HG02870 (cell line): ENCODE data around the gene GFRA4.

Experiments used
- ATAC-seq: cut with Tn5 transposase; IDR thresholded peaks from one replicate; pipeline ENCODE4 v1.9.1; 2021; ENCODE audit warnings: mild to moderate bottlenecking, moderate library complexity; ENCODE audit not compliant: unreplicated experiment

Gene GFRA4

GRCh38 chr20:3655131-3655405 lies 8.1 kb downstream of the GFRA4 start:
- ATAC-seq, result no peak

- no peak for ATAC-seq
Observed at GRCh38 chr20:3654326-3655130, 8.7 kb downstream of the GFRA4 start.

- no peak for ATAC-seq
Observed at GRCh38 chr20:3653921-3654320, 9.3 kb downstream of the GFRA4 start.

- no peak for ATAC-seq
Observed at GRCh38 chr20:3652676-3653596, 10.3 kb downstream of the GFRA4 start.

GRCh38 chr20:3652221-3652620 lies 11.0 kb downstream of the GFRA4 start:
- no peak for ATAC-seq

- no peak for ATAC-seq
Observed at GRCh38 chr20:3651204-3651962, 11.8 kb downstream of the GFRA4 start.

DNA sequence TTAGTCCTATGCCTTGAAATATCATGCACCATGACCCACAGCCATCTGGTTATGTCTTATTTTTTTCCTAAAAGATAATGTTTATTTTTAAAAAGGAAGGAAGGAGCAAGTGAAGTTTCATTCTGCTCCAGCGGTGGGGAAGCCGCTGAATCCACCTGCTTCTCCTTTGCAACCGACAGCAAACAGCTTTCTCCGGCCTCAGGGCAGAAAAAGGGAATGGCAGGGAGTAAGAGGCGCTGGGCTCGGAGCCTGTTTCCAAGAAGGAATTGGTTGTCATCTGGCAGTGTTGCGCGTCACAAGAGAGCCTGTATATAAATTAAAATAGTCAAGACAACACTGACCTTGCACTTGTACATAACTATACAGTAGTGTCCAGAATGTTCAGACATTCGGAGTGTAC lies 14.2 kb downstream of the GFRA4 start:
- ATAC-seq, result no peak

GRCh38 chr20:3647473-3647872 lies 15.7 kb downstream of the GFRA4 start:
- no peak for ATAC-seq

DNA sequence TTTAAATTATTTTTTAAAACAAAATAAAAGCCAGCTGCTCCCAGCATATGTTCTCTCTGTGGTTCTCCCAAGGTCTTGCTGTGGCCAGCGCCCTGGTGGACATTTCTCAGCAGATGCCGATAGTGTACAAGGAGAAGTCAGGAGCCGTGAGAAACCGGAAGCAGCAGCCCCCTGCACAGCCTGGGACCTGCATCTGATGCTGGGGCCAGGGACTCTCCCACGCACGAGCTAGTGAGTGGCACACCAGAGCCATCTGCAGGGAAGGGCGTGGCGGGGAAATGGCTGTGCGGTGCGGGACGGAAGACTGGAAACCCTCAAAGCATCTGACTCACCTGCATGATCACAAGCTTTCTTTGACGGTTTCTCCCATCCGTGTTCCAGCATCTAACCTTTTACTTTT lies 16.5 kb downstream of the GFRA4 start:
- ATAC-seq, result no peak

- ATAC-seq, result no peak
Observed at GRCh38 chr20:3646067-3646440, 17.1 kb downstream of the GFRA4 start.

- no peak for ATAC-seq
Observed at GRCh38 chr20:3645309-3646066, 17.7 kb downstream of the GFRA4 start.

- ATAC-seq, result no peak
Observed at GRCh38 chr20:3640259-3640658, 22.9 kb downstream of the GFRA4 start.

DNA sequence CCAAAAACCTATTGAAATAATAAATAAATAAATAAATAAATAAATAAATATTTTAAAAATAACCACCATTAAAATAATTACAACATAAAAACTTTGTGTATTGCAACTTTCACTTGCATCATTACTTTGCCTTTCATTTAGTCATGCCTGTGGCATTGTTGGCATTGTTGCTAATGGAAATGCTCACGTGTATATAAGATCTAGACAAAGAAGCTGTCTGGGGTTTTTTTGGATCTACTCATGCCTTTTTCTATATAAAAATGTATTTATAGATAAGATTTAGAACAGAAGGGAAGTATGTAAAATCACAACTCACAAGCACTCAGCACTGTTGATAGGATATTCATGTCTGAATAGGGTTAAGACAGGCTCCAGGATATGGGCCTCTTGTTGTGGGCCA lies 27.9 kb downstream of the GFRA4 start:
- no peak for ATAC-seq

DNA sequence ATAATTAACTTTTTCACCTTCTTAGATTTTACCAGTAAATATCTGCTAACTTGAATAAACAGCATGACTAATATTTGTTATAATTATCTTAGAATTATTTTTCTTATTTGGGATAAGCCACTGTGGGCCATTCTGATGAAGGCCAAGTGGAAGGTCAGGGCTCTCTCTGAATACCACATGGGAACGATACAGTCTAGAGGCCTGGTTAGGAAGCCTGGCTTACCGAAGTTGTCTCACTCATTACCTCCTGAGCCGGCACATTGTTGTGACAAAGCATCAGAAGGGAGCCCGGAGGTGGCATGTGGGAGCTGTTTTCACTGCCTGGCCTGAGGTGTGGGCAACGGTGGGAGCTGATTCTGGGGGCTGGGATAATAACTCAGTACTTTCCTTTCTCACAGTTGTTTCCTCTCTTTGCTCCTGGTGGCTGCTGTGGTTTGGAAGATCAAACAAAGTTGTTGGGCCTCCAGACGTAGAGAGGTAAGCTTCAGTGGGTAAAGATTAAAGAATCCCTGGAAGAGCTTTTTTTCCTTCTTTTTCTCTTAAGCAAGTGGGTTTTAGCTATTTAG lies 29.2 kb downstream of the GFRA4 start:
- no peak for ATAC-seq

GRCh38 chr20:3632311-3633004 lies 30.7 kb downstream of the GFRA4 start:
- ATAC-seq, result no peak

DNA sequence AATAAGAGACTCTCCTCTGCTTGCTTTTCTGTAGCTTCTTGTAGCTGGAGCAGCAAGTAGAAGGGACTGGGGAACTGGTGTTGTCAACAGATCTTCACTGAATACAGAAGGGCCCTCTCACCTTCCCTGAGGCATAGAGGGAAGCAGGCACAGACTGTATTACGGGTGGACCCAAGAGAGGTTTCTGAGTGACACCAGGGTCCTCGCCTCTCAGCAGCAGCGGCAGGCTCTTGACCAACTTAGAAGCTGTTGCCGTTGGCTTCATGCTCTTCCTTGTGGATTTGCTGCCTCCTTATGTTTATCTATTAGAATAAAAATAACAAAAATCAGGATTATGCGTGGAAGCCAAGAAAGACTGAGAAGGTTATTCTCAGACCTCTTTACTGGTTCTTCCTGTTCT lies 31.7 kb downstream of the GFRA4 start:
- ATAC-seq, result no peak

DNA sequence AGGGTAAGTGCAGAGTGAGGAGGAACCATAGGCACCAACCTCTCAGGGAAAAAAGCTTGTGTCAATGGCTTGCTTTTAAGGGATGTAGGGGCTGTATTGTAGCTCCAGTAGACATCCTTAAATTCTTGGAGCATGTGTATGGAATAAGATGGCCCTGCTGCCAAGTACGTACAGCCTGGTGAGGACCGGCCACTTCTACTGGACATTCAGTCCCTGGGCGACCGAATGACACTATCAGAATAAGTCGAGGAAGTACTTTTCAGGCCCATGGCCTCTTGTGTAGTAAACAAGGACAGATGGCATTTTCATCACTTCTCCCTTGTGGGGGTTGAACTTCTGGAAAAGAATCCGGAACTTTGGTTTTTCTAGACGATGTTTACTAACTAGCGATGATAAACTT lies 32.8 kb downstream of the GFRA4 start:
- no peak for ATAC-seq

DNA sequence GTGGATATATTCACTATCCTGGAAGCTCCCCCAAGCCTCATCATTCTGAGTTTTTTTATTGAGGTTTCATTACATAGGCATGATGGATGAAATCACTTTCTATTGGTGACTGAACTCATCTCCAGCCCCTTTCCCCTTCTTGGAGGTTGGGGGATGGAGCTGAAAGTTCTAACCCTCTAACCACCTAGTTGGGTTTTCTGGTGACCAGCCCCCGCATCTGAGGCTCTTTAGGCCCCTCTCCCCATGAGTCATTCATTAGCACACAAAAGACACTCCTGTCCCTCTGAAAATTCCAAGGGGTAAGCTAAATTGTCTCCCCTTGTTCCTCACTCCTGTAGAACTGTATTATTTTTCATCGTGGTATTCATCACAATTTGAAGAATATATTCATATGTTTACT lies 33.3 kb downstream of the GFRA4 start:
- ATAC-seq, result no peak

GRCh38 chr20:3628502-3629314 lies 34.5 kb downstream of the GFRA4 start:
- no peak for ATAC-seq
